ENCODE data around the gene RUNX2.

RUNX2 gene

DNA sequence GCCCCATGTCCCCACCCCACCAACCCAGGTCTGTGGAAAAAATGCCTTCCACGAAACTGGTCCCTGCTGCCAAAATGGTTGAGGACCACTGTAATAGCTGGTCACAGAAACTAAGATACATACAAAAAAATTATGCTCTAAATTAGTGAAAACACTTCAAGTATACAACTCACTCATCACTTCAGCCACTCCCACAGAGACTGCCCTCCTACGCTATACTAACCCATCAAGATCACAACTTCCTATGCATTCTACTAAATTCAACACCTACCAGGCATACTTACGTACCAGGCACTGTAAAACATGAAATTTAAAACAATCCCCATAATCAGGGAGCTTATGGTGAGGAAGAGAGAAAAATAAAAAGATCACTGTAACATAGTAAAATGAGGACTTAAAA is 22.9 kb downstream of the RUNX2 start:
- H3K14ac ChIP-seq (ENCODE audit: low read length) = no peak overlapping the region
- H4K12ac ChIP-seq (ENCODE audit: low read depth, low read length) = no peak overlapping the region
- no peak overlapping the region for H3K9ac ChIP-seq (ENCODE audit: low read length)
- H3K79me2 ChIP-seq (ENCODE audit: control insufficient read depth, insufficient read depth, low read length, poor library complexity) = no peaks in the 10 kb centered on the region
- no peak overlapping the region for H2AK5ac ChIP-seq (ENCODE audit: low read length)
- no peak overlapping the region for H4K8ac ChIP-seq (ENCODE audit: low read depth, low read length)
- H3K79me1 ChIP-seq (ENCODE audit: low read length) = no peaks in the 10 kb centered on the region
- H3K23ac ChIP-seq (ENCODE audit: low read length) = no peak overlapping the region
- WGBS (ENCODE audit: extremely low coverage, insufficient coverage, insufficient read length) = no CpG with 5 or more reads among the region's 3 CpGs
- no peak overlapping the region for H2AFZ ChIP-seq (ENCODE audit: insufficient read depth, low read length, poor library complexity)
- no peak overlapping the region for H3K4me3 ChIP-seq (ENCODE audit: low read depth, low read length)
- no peaks in the 10 kb centered on the region for H3K36me3 ChIP-seq (ENCODE audit: control insufficient read depth in 1 of 2, insufficient read depth in 2 of 2, low read length in 2 of 2)
- no peaks in the 10 kb centered on the region for H3K9me3 ChIP-seq (ENCODE audit: insufficient read depth, low read depth, low read length)
- H3K18ac ChIP-seq (ENCODE audit: low read length) = no peak overlapping the region
- H3K4me1 ChIP-seq (ENCODE audit: control insufficient read depth in 1 of 2, insufficient read depth in 2 of 2, low read length in 2 of 2) = no peaks in the 10 kb centered on the region
- no peaks in the 10 kb centered on the region for H3K27me3 ChIP-seq (ENCODE audit: insufficient read depth, low read length)
- no peak overlapping the region for H3K4ac ChIP-seq (ENCODE audit: low read depth, low read length)
- H2BK12ac ChIP-seq (ENCODE audit: low read length) = no peak overlapping the region
- H4K91ac ChIP-seq (ENCODE audit: low read depth, low read length) = no peak overlapping the region
- no peak overlapping the region for H3K27ac ChIP-seq (ENCODE audit: low read depth, low read length)
- H3K4me2 ChIP-seq (ENCODE audit: low read length) = no peak overlapping the region
- H2BK120ac ChIP-seq (ENCODE audit: insufficient read depth, low read length, poor library complexity) = no peak overlapping the region
- no peak overlapping the region for H2BK5ac ChIP-seq (ENCODE audit: low read depth, low read length, poor library complexity)
- no peak for DNase-seq

DNA sequence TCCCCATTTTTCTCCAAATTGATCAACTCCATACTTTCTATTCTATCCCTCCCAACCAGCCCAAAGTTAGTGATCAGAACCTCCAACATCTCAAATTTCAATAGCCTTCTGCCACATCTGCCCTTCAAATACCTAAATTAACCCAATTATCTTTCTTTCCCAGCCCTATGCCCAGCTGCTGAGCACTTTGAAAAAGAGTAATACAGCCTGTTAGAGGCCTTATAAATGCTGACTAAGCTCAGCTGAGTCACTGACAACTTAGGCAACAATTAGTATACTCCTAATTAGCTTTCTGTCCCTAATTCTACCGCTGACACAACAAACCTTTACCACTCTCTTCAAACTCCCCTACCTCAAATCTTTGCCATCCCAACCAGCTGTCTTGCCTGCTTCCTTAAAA is 23.5 kb downstream of the RUNX2 start:
- H3K79me1 ChIP-seq (ENCODE audit: low read length) = no peaks in the 10 kb centered on the region
- H3K4me3 ChIP-seq (ENCODE audit: low read depth, low read length) = no peak overlapping the region
- no peak overlapping the region for H2AFZ ChIP-seq (ENCODE audit: insufficient read depth, low read length, poor library complexity)
- H4K12ac ChIP-seq (ENCODE audit: low read depth, low read length) = no peak overlapping the region
- H3K27ac ChIP-seq (ENCODE audit: low read depth, low read length) = no peak overlapping the region
- no peaks in the 10 kb centered on the region for H3K36me3 ChIP-seq (ENCODE audit: control insufficient read depth in 1 of 2, insufficient read depth in 2 of 2, low read length in 2 of 2)
- no peak overlapping the region for H2BK12ac ChIP-seq (ENCODE audit: low read length)
- H4K91ac ChIP-seq (ENCODE audit: low read depth, low read length) = no peak overlapping the region
- H3K4me1 ChIP-seq (ENCODE audit: control insufficient read depth in 1 of 2, insufficient read depth in 2 of 2, low read length in 2 of 2) = no peaks in the 10 kb centered on the region
- H3K79me2 ChIP-seq (ENCODE audit: control insufficient read depth, insufficient read depth, low read length, poor library complexity) = no peaks in the 10 kb centered on the region
- WGBS (ENCODE audit: extremely low coverage, insufficient coverage, insufficient read length) = 100% methylated on average over 1 of the region's 1 CpG
- H3K4me2 ChIP-seq (ENCODE audit: low read length) = no peak overlapping the region
- DNase-seq = no peak
- no peak overlapping the region for H3K4ac ChIP-seq (ENCODE audit: low read depth, low read length)
- H3K9me3 ChIP-seq (ENCODE audit: insufficient read depth, low read depth, low read length) = no peaks in the 10 kb centered on the region
- H2BK120ac ChIP-seq (ENCODE audit: insufficient read depth, low read length, poor library complexity) = no peak overlapping the region
- no peak overlapping the region for H3K9ac ChIP-seq (ENCODE audit: low read length)
- no peak overlapping the region for H2AK5ac ChIP-seq (ENCODE audit: low read length)
- no peak overlapping the region for H3K23ac ChIP-seq (ENCODE audit: low read length)
- H3K18ac ChIP-seq (ENCODE audit: low read length) = no peak overlapping the region
- H2BK5ac ChIP-seq (ENCODE audit: low read depth, low read length, poor library complexity) = no peak overlapping the region
- H3K27me3 ChIP-seq (ENCODE audit: insufficient read depth, low read length) = no peaks in the 10 kb centered on the region
- no peak overlapping the region for H3K14ac ChIP-seq (ENCODE audit: low read length)
- H4K8ac ChIP-seq (ENCODE audit: low read depth, low read length) = no peak overlapping the region

DNA sequence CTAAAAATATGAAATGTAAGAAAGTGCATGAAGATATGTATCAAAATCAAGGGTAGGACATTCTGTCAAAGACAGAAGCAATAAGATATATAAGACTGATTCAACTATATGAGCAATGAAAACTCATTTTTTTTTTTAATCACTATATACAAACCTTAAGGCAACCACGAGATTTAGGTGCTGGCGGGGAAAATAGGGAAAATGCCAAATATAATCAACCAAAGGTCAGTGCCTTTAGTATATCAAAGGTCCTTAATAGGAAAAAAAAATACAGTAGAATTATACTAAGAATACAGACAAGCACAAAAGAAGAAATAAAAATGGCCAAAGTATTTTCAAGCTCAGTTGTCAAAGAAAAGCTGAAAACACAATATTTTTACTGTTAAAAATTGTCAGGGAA is 25.5 kb downstream of the RUNX2 start:
- Histone ChIP-seq H3K4me2 (ENCODE audit: low read length) (no peak overlapping the region), H3K14ac (ENCODE audit: low read length) (no peak overlapping the region), H3K36me3 (ENCODE audit: control insufficient read depth in 1 of 2, insufficient read depth in 2 of 2, low read length in 2 of 2) (no peaks in the 10 kb centered on the region), H3K4me3 (ENCODE audit: low read depth, low read length) (no peak overlapping the region), H4K8ac (ENCODE audit: low read depth, low read length) (no peak overlapping the region), H3K18ac (ENCODE audit: low read length) (no peak overlapping the region), H4K91ac (ENCODE audit: low read depth, low read length) (no peak overlapping the region), H3K27ac (ENCODE audit: low read depth, low read length) (no peak overlapping the region), H2BK12ac (ENCODE audit: low read length) (no peak overlapping the region), H3K23ac (ENCODE audit: low read length) (no peak overlapping the region), H3K79me2 (ENCODE audit: control insufficient read depth, insufficient read depth, low read length, poor library complexity) (no peaks in the 10 kb centered on the region), H2AK5ac (ENCODE audit: low read length) (no peak overlapping the region), H3K79me1 (ENCODE audit: low read length) (no peaks in the 10 kb centered on the region), H3K9me3 (ENCODE audit: insufficient read depth, low read depth, low read length) (no peaks in the 10 kb centered on the region), H2BK5ac (ENCODE audit: low read depth, low read length, poor library complexity) (no peak overlapping the region), H3K4ac (ENCODE audit: low read depth, low read length) (no peak overlapping the region), H2AFZ (ENCODE audit: insufficient read depth, low read length, poor library complexity) (no peak overlapping the region), H3K4me1 (ENCODE audit: control insufficient read depth in 1 of 2, insufficient read depth in 2 of 2, low read length in 2 of 2) (no peaks in the 10 kb centered on the region), H4K12ac (ENCODE audit: low read depth, low read length) (no peak overlapping the region), H3K27me3 (ENCODE audit: insufficient read depth, low read length) (no peaks in the 10 kb centered on the region), H2BK120ac (ENCODE audit: insufficient read depth, low read length, poor library complexity) (no peak overlapping the region), H3K9ac (ENCODE audit: low read length) (no peak overlapping the region)
- DNase-seq = no peak
- no CpG with 5 or more reads among the region's 2 CpGs for WGBS (ENCODE audit: extremely low coverage, insufficient coverage, insufficient read length)

DNA sequence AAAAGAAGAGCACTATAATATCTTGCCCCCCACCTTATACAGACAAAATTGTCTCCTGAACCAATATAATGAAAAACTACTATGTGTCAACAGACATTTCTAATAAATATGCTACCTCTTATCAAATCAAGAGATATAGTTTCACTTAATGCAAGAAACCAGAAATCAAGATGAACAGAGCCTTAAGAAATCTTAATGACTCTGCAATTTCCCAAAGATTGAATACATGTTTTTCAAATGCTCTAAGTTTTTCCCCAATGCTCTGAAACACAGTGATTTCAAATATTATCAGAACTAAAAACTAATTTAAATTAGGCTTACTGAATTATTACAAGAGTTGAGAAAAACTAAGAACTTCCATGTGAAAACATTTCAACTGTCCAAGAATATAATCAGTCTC is 36.3 kb downstream of the RUNX2 start:
- no peaks in the 10 kb centered on the region for H3K79me2 ChIP-seq (ENCODE audit: control insufficient read depth, insufficient read depth, low read length, poor library complexity)
- H3K27ac ChIP-seq (ENCODE audit: low read depth, low read length) = no peak overlapping the region
- no peak overlapping the region for H2AFZ ChIP-seq (ENCODE audit: insufficient read depth, low read length, poor library complexity)
- H3K4me3 ChIP-seq (ENCODE audit: low read depth, low read length) = no peak overlapping the region
- no peak overlapping the region for H3K18ac ChIP-seq (ENCODE audit: low read length)
- no peak overlapping the region for H2BK12ac ChIP-seq (ENCODE audit: low read length)
- no peaks in the 10 kb centered on the region for H3K79me1 ChIP-seq (ENCODE audit: low read length)
- no peak overlapping the region for H2BK120ac ChIP-seq (ENCODE audit: insufficient read depth, low read length, poor library complexity)
- H2BK5ac ChIP-seq (ENCODE audit: low read depth, low read length, poor library complexity) = no peak overlapping the region
- no peaks in the 10 kb centered on the region for H3K36me3 ChIP-seq (ENCODE audit: control insufficient read depth in 1 of 2, insufficient read depth in 2 of 2, low read length in 2 of 2)
- no peaks in the 10 kb centered on the region for H3K27me3 ChIP-seq (ENCODE audit: insufficient read depth, low read length)
- no peak overlapping the region for H3K23ac ChIP-seq (ENCODE audit: low read length)
- H4K8ac ChIP-seq (ENCODE audit: low read depth, low read length) = no peak overlapping the region
- H3K14ac ChIP-seq (ENCODE audit: low read length) = no peak overlapping the region
- no peak overlapping the region for H3K4ac ChIP-seq (ENCODE audit: low read depth, low read length)
- H3K4me1 ChIP-seq (ENCODE audit: control insufficient read depth in 1 of 2, insufficient read depth in 2 of 2, low read length in 2 of 2) = no peaks in the 10 kb centered on the region
- H3K9ac ChIP-seq (ENCODE audit: low read length) = no peak overlapping the region
- H4K91ac ChIP-seq (ENCODE audit: low read depth, low read length) = no peak overlapping the region
- no peak overlapping the region for H4K12ac ChIP-seq (ENCODE audit: low read depth, low read length)
- no peak overlapping the region for H3K4me2 ChIP-seq (ENCODE audit: low read length)
- no peak for DNase-seq
- H3K9me3 ChIP-seq (ENCODE audit: insufficient read depth, low read depth, low read length) = no peaks in the 10 kb centered on the region
- no peak overlapping the region for H2AK5ac ChIP-seq (ENCODE audit: low read length)

DNA sequence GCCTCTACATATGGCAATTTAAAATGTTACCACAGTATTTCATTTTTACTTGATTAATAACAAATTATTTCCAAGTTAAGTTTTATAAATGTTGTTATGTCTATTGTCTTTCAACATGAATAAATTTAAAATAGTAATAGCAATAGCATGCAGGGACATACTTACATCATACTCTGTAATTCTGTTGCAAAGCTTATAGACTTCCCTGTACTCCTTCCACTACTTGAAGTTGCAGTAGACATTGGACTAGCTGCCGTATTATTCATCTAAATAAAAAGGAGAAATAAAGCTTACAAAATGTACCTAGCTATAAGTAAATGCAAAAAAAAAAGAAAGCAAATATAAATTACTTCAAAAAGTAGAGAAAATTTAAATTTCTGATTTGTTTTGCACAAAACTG is 36.9 kb downstream of the RUNX2 start:
- H4K12ac ChIP-seq (ENCODE audit: low read depth, low read length) = no peak overlapping the region

More for the DNA sequence above, 36.9 kb downstream of the RUNX2 start:
- no CpG with 5 or more reads among the region's 1 CpG for WGBS (ENCODE audit: extremely low coverage, insufficient coverage, insufficient read length)
- Histone ChIP-seq H3K36me3 (ENCODE audit: control insufficient read depth in 1 of 2, insufficient read depth in 2 of 2, low read length in 2 of 2) (no peaks in the 10 kb centered on the region), H3K4me3 (ENCODE audit: low read depth, low read length) (no peak overlapping the region), H3K4me2 (ENCODE audit: low read length) (no peak overlapping the region), H3K14ac (ENCODE audit: low read length) (no peak overlapping the region), H3K79me2 (ENCODE audit: control insufficient read depth, insufficient read depth, low read length, poor library complexity) (no peaks in the 10 kb centered on the region), H3K4me1 (ENCODE audit: control insufficient read depth in 1 of 2, insufficient read depth in 2 of 2, low read length in 2 of 2) (no peaks in the 10 kb centered on the region), H2AK5ac (ENCODE audit: low read length) (no peak overlapping the region), H2BK12ac (ENCODE audit: low read length) (no peak overlapping the region), H3K27ac (ENCODE audit: low read depth, low read length) (no peak overlapping the region), H3K79me1 (ENCODE audit: low read length) (no peaks in the 10 kb centered on the region), H3K27me3 (ENCODE audit: insufficient read depth, low read length) (no peaks in the 10 kb centered on the region), H3K4ac (ENCODE audit: low read depth, low read length) (no peak overlapping the region), H2AFZ (ENCODE audit: insufficient read depth, low read length, poor library complexity) (no peak overlapping the region), H2BK120ac (ENCODE audit: insufficient read depth, low read length, poor library complexity) (no peak overlapping the region), H3K18ac (ENCODE audit: low read length) (no peak overlapping the region), H3K23ac (ENCODE audit: low read length) (no peak overlapping the region), H3K9me3 (ENCODE audit: insufficient read depth, low read depth, low read length) (no peaks in the 10 kb centered on the region), H2BK5ac (ENCODE audit: low read depth, low read length, poor library complexity) (no peak overlapping the region), H4K8ac (ENCODE audit: low read depth, low read length) (no peak overlapping the region), H3K9ac (ENCODE audit: low read length) (no peak overlapping the region), H4K91ac (ENCODE audit: low read depth, low read length) (no peak overlapping the region)
- DNase-seq = no peak

Data from trophoblast cell (in vitro differentiated cells and primary cell).